ENCODE results near the gene PLCL2. TPM values are rescaled to one million over a fixed set of nuclear protein-coding genes. Genes with fewer than 3 reads are reported as not detected.

The PLCL2 gene
- polyA plus RNA-seq, 6 donors from 2014 or later = 65.7 to 92.7 (median 69.1) TPM

DNA sequence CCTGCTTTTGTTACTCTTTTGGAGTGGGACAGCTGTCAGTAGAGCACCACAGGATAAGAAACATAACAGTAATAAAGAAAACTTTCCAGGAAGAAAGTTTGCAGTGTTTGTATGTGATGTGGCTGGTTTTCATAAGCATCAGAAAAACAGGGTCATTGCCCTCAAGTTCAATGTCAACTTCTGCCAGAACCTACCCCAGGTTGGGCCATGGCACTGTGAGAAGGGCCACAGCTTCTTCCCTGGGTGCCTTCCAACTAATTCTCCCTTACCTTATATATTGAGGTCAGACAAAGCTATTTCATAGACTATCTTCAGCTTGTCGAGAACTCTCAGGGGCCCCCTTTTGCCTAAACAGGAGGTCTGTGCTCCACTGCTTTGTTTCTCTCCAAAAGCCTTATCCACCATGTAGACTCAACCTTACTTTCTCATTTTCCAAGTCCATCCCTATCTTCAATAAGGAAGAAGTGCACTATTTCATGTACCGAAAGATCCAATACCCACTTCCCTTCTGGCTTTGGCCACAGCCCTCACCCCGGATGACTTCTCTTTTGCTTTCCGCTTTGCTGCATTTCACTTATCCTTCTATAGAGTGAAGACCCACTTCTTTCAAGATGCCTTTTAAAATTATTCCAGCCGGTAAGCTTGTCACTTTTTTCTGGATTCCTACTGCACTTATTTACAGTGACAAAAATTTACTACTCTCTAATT lies 38.2 kb upstream of the PLCL2 start:
- ATAC-seq (ENCODE audit: low read depth in 2 of 2) (no peak), DNase-seq (no peak)
- Mint-ChIP-seq H3K27me3 (no peaks in the 10 kb centered on the region), H3K9me3 (peaks cover 0 to 4% (median 0%) of the 10 kb centered on the region in 7 donors), H3K36me3 (no peaks in the 10 kb centered on the region), H3K27ac (peak overlapping the region in 3 of 6 donors; percentile 0 to 22 (median 6)), H3K4me3 (peak overlapping the region in 1 of 8 donors; percentile 15), H3K4me1 (peaks cover 46 to 53% (median 52%) of the 10 kb centered on the region in 3 donors)

DNA sequence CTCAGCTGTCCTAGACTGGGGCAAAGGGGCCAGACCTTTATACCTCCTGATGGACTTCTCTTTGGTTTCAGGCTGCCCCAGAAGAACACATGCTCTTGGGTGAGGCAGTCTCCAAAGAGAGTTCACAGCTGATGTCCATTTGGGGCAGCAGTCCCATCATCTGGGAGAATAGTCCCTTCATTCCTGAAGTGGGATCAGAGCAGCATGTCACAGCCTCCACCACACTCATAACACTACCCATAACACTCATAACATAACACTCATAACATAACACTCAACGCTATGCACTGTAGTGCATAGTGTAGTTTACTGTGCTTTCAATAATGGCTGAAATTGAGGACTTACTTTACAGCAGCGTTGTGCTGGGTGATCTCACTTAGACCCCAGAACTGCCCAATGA lies 36.7 kb upstream of the PLCL2 start:
- no peaks in the 10 kb centered on the region for H3K36me3 Mint-ChIP-seq
- H3K27ac Mint-ChIP-seq = peak overlapping the region in 2 of 6 donors; percentile 21 to 55
- ATAC-seq (ENCODE audit: low read depth in 2 of 2) (no peak), DNase-seq (no peak)
- H3K4me3 Mint-ChIP-seq = no peak overlapping the region
- peaks cover 0 to 4% (median 0%) of the 10 kb centered on the region in 7 donors for H3K9me3 Mint-ChIP-seq
- H3K27me3 Mint-ChIP-seq = no peaks in the 10 kb centered on the region
- peaks cover 32 to 38% (median 37%) of the 10 kb centered on the region in 3 donors for H3K4me1 Mint-ChIP-seq

GRCh38 chr3:16849229-16849628 lies 35.5 kb upstream of the PLCL2 start:
- Mint-ChIP-seq H3K27ac (peak overlapping the region in 5 of 6 donors; percentile 38 to 97 (median 88)), H3K9me3 (peaks cover 0 to 4% (median 0%) of the 10 kb centered on the region in 7 donors), H3K4me3 (peak overlapping the region; percentile 57 to 79 (median 68)), H3K27me3 (no peaks in the 10 kb centered on the region), H3K4me1 (peaks cover 30 to 32% (median 31%) of the 10 kb centered on the region in 3 donors), H3K36me3 (no peaks in the 10 kb centered on the region)
- DNase-seq (peak; percentile 79), ATAC-seq (ENCODE audit: low read depth in 2 of 2) (peak; percentile 100)

GRCh38 chr3:16849795-16850194 lies 35.0 kb upstream of the PLCL2 start:
- Mint-ChIP-seq H3K27me3 (no peaks in the 10 kb centered on the region), H3K4me3 (peak overlapping the region; percentile 57 to 79 (median 68)), H3K36me3 (no peaks in the 10 kb centered on the region), H3K9me3 (peaks cover 0 to 4% (median 0%) of the 10 kb centered on the region in 7 donors), H3K4me1 (peaks cover 30% of the 10 kb centered on the region in 3 donors), H3K27ac (peak overlapping the region in 4 of 6 donors; percentile 75 to 97 (median 89))
- DNase-seq (no peak), ATAC-seq (ENCODE audit: low read depth in 2 of 2) (peak; percentile 24 to 34)

DNA sequence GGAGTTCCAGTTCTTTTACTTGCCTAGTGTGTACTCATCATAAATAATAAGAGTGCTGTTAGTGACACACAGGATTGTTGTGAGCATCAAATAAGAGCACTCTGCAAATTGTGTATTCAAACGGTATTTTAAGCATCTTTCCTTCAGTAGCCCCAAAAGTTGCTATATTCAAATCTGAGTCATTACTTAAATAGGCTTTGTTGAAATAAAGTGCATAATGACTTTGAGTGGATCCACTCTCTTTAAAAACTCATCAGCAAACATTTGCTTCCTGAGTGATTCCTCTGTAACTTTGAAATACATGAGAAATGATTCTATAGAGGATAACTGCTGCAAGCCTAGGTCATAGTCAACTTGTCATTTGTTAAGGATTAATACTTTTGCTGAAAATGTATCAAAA lies 29.3 kb upstream of the PLCL2 start:
- H3K27ac Mint-ChIP-seq = no peak overlapping the region
- ATAC-seq (ENCODE audit: low read depth in 2 of 2) = no peak
- DNase-seq = no peak
- no peak overlapping the region for H3K4me3 Mint-ChIP-seq
- peaks cover 0 to under 1% (median 0%) of the 10 kb centered on the region in 7 donors for H3K9me3 Mint-ChIP-seq
- H3K36me3 Mint-ChIP-seq = no peaks in the 10 kb centered on the region
- H3K27me3 Mint-ChIP-seq = peaks cover 0 to 4% (median 0%) of the 10 kb centered on the region in 3 donors
- peaks cover 0 to 6% (median 3%) of the 10 kb centered on the region in 3 donors for H3K4me1 Mint-ChIP-seq

DNA sequence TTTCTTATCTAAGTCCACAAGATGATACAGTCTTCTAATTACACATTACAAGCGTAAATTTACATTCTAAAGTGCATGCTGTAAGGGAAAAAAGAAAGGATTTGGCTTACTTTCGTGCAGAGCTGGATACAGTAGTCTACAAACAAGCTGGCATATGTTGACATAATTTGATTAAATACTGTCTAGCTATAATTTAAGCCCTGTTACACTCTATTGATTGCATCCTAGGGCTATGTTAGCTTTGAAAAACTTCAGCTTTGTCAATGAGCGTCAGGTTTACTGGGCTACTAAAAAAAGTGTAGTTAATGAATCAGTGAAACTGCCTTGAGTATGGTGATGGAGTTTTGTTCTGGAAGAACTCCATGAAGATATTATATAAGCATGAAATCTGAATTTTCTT lies 24.5 kb upstream of the PLCL2 start:
- DNase-seq = no peak
- Mint-ChIP-seq H3K27ac (no peak overlapping the region), H3K4me3 (no peak overlapping the region), H3K27me3 (peaks cover 0 to 4% (median 0%) of the 10 kb centered on the region in 3 donors), H3K9me3 (peaks cover 0 to 7% (median 3%) of the 10 kb centered on the region in 7 donors), H3K4me1 (peaks cover 3 to 6% (median 4%) of the 10 kb centered on the region in 3 donors), H3K36me3 (no peaks in the 10 kb centered on the region)
- ATAC-seq (ENCODE audit: low read depth in 2 of 2) = no peak

DNA sequence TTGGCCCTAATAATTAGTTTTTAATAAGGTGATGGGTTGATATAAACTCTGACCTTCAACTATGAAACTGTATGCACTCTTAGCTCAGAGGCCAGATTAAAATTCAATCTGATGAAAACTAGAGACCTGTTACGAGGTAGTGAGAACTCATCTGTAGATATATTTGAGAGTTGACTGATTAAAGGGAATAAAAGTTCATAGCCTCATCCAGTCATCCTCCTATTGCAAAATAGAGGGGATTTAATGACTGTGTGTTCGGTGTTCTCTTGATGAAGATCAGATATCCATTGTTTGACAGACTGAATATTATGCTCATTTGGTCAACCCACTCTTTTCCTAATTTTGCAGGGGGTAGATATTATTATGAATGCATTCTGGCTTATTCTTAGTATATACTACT lies 23.3 kb upstream of the PLCL2 start:
- ATAC-seq (ENCODE audit: low read depth in 2 of 2) (no peak), DNase-seq (no peak)
- Mint-ChIP-seq H3K27ac (no peak overlapping the region), H3K27me3 (peaks cover 0 to 8% (median 2%) of the 10 kb centered on the region in 3 donors), H3K9me3 (peaks cover 0 to 7% (median 3%) of the 10 kb centered on the region in 7 donors), H3K4me3 (no peak overlapping the region), H3K4me1 (peaks cover 3 to 6% (median 4%) of the 10 kb centered on the region in 3 donors), H3K36me3 (no peaks in the 10 kb centered on the region)

DNA sequence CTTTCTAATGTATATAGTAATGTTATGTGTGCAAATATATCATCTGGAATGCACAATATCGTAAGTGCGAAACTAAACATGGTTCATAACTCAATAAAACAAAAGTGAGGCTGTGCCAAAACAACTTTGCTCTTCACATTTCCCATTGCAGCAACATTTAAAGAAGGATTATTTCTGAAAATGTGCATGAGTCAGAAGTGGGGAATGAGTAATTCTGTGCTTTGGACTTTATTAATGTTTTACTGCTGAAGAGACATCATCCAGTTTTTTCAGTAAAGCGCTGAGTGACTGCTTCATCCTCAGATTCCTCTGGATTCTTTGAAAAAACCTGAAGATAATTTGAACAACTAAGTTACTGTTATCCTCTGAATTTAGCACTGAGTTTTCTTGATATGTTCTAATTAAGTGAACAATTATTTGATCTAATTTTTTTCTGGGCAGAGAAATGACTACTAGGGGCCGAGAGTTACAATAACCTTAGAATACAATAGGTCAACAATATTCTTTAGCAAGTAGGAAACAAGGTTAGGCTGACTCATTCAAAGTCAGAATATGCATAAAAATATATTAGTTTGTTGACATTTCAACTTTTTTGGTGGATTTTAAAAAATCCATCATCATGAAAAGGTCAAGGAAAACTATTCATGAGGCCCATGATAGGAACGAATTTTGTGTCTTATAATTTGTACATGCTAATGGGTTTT lies 20.0 kb upstream of the PLCL2 start:
- Mint-ChIP-seq H3K9me3 (peaks cover 0 to 7% (median 3%) of the 10 kb centered on the region in 7 donors), H3K4me3 (no peak overlapping the region), H3K27me3 (peaks cover 0 to 11% (median 4%) of the 10 kb centered on the region in 3 donors), H3K4me1 (peaks cover 0 to 4% (median 0%) of the 10 kb centered on the region in 3 donors), H3K36me3 (no peaks in the 10 kb centered on the region), H3K27ac (no peak overlapping the region)
- DNase-seq (no peak), ATAC-seq (ENCODE audit: low read depth in 2 of 2) (no peak)

- H3K36me3 Mint-ChIP-seq = no peaks in the 10 kb centered on the region
- no peak for ATAC-seq (ENCODE audit: low read depth in 2 of 2)
- DNase-seq = no peak
- peaks cover 0 to 7% (median 3%) of the 10 kb centered on the region in 7 donors for H3K9me3 Mint-ChIP-seq
- H3K27ac Mint-ChIP-seq = no peak overlapping the region
- H3K4me3 Mint-ChIP-seq = no peak overlapping the region
- peaks cover 0 to 4% (median 0%) of the 10 kb centered on the region in 3 donors for H3K4me1 Mint-ChIP-seq
- H3K27me3 Mint-ChIP-seq = peaks cover 0 to 11% (median 4%) of the 10 kb centered on the region in 3 donors
Measured at GRCh38 chr3:16865335-16865734, 19.4 kb upstream of the PLCL2 start.

DNA sequence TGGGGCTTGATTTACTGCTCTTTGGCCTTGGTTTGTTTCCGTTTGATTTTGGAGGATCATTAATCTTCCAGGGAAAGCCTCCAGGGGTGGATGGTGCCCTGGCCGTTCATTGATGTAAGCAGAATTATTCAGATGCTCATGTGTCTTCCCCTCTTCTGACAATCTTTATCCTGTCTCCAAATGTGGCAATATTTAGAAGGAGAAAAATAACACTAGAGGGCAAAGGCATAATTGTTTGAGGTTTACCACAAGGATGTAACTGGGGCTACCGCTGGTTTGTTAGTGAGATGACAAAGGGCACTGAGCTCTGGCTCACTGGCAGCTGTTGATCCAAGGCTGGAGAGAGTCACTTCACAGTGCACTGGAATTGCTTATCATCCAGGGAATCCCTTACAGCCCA lies 18.2 kb upstream of the PLCL2 start:
- H3K4me3 Mint-ChIP-seq = no peak overlapping the region

GRCh38 chr3:16868513-16868912 lies 16.2 kb upstream of the PLCL2 start:
- H3K4me3 Mint-ChIP-seq = no peak overlapping the region
- peaks cover 0 to 3% (median 0%) of the 10 kb centered on the region in 7 donors for H3K9me3 Mint-ChIP-seq
- ATAC-seq (ENCODE audit: low read depth in 2 of 2) (no peak), DNase-seq (no peak)
- no peak overlapping the region for H3K27ac Mint-ChIP-seq
- H3K27me3 Mint-ChIP-seq = peaks cover 15 to 18% (median 17%) of the 10 kb centered on the region in 3 donors
- H3K36me3 Mint-ChIP-seq = no peaks in the 10 kb centered on the region
- H3K4me1 Mint-ChIP-seq = peaks cover 0 to under 1% (median 0%) of the 10 kb centered on the region in 3 donors

More for the DNA sequence above, 18.2 kb upstream of the PLCL2 start:
- peaks cover 0 to 4% (median 0%) of the 10 kb centered on the region in 3 donors for H3K4me1 Mint-ChIP-seq
- H3K9me3 Mint-ChIP-seq = peaks cover 0 to 6% (median 3%) of the 10 kb centered on the region in 7 donors
- ATAC-seq (ENCODE audit: low read depth in 2 of 2) = no peak
- no peak overlapping the region for H3K27ac Mint-ChIP-seq
- DNase-seq = no peak
- H3K27me3 Mint-ChIP-seq = peaks cover 0 to 11% (median 4%) of the 10 kb centered on the region in 3 donors
- H3K36me3 Mint-ChIP-seq = no peaks in the 10 kb centered on the region

DNA sequence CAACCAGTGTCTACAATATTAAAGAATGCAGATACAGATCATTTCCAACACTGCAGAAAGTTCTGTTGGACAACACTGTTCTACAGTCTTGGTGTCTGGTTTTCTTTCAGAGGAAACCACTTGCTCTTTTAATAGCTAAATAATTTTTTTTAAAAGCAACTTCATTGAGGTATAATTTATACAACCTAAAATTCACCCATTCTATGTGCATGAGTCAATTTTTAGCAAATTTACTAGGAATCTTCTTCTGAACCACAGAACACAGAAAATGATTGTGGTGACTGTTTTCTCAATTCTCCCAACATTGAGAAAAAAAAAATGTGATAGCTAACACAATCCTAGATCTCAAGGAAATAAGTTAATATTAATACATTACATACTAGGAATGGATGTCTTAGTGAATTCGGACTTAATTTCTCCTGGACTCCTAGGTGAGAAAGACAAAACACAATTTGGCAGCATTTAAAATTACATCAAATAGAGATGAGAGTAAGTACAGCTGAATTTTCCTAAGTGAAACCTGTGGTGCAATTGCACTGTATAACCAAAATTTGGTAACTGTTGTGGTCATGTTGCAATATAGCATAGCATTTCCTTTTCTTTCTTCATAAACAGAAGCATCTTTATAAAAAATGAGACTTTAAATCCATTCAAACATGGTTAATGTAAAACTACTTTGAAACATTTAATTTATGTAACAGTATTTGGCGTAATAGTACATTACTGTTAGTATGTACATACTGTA lies 15.3 kb upstream of the PLCL2 start:
- Mint-ChIP-seq H3K36me3 (no peaks in the 10 kb centered on the region), H3K4me1 (no peaks in the 10 kb centered on the region), H3K27ac (no peak overlapping the region), H3K9me3 (no peaks in the 10 kb centered on the region), H3K27me3 (peaks cover 15 to 23% (median 17%) of the 10 kb centered on the region in 3 donors), H3K4me3 (no peak overlapping the region)
- DNase-seq (no peak), ATAC-seq (ENCODE audit: low read depth in 2 of 2) (no peak)

Data from naive B cell (primary cell).